ENCODE measurements around the gene BAX.

Gene BAX

DNA sequence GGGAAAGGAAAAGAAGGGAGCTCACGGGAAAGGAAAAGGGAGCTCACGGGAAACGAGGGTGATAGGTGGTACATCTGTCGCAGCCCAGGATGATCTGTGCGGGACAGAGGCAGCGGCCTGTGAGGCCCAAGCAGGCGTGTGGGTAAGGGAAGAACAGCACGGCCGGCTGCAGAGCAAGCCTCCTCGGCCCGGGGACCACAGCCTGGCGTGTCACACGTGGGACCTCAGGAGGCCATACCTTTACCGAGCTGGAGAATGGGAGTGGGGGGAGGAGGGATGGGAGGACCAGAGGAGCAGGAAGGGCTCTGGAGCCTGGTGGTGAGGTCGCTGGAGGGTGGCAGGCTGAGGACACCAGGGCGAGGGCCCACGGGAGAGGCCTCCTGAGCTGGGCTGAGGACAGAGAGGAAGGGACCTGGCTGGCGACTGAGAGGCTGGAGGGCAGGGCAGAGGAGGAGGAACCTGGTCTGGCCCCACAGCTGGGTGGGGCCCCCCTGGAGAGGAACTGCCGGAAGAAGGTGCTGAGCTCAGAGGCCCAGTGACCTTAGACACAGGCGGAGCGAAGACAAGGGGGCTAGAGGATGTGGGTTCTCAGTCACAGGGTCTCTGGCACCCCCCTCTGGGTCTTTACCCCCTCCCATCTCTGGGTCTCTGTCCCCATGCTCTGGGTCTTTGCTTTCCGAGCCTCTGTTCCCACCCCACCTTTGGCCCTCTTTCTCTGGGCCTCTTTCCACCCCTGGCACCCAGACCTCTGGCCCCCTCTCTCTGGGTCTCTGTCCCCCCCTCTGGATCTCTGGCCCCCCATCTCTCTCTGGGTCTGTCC lies 7.6 kb downstream of the BAX start:
- DNase-seq (ENCODE audit: low read depth), result no peak

DNA sequence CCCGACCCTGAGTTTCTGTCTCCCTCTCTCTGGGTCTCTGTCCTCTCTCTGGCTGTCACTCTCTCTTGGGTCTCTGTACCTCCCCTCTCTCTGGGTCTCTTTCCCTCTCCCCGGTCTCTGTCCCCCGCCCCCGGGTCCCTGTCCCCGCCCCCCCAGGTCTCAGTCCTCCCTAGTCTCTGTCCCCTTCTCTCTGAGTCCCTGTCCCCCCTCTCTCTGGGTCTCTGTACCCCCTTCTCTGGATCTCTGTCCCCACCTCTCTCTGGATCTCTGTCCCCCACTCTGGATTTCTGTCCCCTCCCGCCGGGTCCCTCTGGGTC lies 8.1 kb downstream of the BAX start:
- DNase-seq (ENCODE audit: low read depth), result no peak

DNA sequence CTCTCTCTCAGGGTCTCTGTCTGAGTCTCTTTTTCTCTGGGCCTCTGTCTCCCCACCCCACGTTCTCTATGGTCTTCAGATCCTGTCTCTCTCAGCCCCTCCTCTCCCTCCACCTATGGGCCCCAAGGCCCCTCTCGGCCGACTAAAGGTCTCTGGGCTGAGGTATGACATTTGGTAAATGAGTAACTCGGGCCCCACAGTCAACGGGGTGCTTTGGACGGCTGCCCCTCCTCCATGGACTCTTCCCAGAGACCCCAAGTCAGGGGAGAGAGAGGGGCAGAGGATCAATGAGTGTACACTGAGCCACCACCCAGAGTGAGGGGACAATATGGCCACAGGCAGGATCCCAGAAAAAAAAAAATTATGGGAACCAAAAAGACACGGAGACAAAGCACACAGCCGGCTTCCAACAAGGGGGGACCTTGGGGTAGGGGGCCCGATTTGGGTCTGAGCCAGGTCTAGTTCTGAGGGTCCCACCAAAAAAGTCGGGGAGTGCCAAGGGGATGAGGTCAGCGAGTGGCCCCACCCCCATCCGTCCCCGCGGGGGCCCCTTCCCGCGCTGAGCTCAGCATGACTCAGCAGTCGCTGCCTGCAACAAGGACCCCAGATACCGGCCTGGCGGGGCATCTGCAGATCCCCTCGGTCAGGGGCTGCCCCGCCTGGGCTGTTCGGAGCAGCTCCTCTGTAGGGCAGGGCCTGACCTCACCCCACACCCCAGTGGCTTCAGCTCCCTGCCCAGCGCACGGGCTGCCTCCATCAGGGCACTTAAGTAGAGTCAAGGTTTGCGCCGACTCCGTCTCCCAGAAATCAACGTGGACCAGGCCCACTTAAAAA lies 8.9 kb downstream of the BAX start:
- DNase-seq (ENCODE audit: low read depth), result peak; percentile 33

DNA sequence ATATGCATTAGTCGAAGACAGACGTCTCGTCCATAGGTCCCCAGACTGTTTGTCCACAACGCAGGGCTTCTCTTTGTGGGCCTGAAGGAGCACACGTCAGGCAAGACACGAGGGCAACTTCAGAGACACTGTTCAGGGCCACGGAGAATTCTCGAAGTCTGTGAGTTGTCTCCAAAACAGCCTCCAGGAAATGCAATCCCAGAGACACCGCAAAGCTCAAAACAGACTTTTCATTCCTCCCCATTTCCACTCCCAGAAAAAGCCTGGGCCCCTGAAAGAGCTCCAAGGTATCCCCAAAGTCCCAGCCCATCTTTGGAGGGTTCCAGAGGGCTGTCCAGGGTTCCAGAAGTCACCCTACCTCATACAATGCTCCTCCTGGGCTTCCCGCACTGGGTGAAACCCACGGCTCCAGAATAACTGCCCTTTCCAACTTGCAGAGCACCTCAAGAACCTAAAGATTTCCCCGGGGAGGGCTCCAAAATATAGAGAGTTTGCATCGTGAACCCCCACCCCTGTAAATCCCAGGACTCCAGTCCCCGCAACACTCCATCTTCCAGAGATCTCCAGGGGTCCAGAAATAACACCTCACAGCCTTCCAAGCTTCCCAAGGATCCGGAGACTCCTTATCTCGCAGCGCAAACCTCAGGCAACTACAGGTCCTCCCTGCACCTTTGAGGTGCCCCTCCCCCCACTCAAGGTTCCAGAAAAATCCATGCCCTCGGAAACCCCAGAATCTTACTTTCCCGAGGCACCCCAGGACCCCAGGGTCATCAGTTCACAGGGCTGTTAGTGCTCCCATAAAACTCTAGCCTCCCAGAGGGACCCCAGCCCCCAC lies 9.7 kb downstream of the BAX start:
- DNase-seq (ENCODE audit: low read depth), result no peak

DNA sequence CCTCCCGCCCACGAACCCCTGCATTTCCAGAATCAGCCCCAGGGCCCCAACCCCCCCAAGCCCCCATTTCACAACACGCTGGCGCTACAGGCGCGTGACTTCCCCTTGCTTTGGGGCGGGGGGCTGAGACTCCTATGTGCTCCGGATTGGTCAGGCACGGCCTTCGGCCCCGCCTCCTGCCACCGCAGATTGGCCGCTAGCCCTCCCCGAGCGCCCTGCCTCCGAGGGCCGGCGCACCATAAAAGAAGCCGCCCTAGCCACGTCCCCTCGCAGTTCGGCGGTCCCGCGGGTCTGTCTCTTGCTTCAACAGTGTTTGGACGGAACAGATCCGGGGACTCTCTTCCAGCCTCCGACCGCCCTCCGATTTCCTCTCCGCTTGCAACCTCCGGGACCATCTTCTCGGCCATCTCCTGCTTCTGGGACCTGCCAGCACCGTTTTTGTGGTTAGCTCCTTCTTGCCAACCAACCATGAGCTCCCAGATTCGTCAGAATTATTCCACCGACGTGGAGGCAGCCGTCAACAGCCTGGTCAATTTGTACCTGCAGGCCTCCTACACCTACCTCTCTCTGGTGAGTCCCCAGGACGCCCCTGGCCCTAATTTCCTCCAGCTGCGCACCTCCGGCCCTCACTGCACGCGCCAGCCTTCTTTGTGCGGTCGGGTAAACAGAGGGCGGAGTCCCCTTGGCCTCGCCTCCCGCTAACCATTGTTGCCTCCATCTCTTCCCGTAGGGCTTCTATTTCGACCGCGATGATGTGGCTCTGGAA lies 10.5 kb downstream of the BAX start, which contains the start of gene FTL:
Gene FTL, plus strand, starts transcription at position 270 of the 766 bp plus-strand sequence. Its CDS starts 199 bp downstream, at position 469.
- DNase-seq (ENCODE audit: low read depth), result peak; percentile 76

DNA sequence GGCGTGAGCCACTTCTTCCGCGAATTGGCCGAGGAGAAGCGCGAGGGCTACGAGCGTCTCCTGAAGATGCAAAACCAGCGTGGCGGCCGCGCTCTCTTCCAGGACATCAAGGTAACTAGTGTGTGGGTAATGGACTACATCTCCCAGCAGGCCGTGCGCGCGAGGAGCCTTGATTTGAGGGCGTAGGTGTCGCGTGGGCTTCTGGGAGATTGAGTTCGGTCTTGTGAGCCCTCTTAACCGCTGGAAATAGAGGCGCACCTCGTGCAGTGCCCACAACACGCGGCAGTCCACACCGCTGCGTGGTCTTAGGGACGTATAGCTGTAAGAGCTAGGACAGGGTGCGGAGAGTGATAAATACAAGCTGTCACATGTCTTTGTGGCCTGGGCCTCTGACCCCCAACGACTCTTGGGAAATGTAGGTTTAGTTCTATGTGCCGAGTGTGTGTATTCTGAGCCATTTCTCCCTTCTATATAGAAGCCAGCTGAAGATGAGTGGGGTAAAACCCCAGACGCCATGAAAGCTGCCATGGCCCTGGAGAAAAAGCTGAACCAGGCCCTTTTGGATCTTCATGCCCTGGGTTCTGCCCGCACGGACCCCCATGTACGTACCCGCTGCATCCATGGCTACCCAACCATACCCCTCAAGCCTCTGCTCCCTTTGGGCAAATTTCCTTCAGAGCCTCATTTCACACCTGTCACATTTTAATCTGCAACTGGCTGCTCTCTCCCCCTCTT lies 11.3 kb downstream of the BAX start:
- peak; percentile 83 for DNase-seq (ENCODE audit: low read depth)

DNA sequence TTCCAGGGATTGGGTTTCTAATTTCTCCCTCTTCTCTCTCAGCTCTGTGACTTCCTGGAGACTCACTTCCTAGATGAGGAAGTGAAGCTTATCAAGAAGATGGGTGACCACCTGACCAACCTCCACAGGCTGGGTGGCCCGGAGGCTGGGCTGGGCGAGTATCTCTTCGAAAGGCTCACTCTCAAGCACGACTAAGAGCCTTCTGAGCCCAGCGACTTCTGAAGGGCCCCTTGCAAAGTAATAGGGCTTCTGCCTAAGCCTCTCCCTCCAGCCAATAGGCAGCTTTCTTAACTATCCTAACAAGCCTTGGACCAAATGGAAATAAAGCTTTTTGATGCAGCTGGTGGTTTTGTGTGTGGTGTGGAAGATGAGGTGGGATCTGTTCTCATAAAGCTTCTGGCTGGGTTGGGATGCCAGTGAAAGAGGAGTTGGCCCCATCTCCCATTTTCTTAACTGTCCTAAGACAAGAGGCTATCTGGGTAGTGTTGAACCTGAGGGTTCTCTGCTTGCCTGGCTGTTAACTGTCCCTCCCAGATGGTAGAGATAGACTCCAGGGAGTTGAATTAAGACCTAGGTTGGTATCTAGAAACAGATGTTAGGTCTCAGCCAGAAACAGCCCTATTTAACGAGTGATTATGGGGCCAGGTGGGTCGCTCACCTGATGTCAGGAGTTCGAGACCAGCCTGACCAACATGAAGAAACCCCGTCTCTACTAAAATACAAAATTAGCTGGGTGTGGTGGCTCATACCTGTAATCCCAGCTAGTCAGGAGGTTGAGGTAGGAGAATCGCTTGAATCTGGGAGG lies 12.1 kb downstream of the BAX start:
- no peak for DNase-seq (ENCODE audit: low read depth)

DNA sequence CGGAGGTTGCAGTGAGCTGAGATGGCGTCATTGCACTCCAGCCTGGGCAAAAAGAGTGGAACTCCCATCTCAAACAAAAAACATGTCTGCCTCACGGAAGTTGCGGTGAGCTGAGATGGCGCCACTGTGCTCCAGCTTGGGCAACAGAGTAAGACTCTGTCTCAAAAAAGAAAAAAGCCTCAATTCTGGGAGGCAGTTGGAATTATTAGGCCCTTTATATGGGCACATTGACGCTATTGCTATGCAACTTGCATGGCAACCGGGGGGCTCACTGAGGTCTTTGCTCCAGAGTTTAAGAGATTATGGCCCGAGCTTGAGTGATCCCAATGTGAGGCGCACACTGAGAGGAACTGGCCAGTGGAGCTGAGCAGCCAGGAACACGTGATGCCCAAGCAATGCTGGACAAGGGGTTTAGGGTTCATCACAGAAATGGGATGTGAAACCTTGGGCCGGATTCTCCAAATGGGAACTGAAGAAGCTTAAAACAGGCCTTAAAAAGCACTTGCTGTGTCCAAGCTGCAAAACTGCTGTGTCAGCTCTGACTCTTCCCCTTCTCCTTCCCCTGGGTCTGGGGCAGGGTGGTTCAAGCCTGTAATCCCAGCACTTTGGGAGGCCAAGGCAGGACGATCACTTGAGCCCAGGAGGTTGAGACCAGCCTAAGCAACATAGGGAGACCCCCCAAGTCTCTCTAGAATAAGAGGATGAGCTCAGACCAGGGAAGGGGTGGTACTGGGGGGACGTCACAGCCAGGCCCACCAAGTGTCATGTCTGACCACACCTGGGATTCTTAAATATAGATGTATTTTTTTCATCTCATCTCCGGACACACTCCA lies 12.9 kb downstream of the BAX start:
- DNase-seq (ENCODE audit: low read depth), result no peak

DNA sequence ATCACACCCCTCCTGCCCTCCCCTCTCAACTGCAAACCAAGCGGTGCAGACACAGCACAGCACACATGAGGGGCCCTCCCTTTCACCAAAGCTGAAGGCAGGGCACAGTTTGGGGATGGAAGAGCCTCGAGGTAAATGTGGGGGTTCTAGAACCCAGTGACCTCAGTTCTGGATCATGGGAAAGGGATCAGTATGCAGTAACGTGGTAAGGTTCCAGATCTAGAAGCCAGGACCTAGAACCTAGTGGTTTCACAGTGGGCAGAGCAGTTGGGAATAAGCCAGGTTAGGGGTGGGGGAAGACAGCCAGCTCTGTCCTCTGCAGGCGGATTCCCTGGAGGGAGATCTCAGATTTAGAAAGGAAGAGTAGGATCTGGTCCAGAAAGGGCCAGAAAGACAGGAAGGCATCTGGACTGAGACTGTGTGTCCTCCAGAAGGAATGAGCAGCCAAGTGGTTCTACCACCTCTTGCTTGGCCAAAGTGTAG lies 13.5 kb downstream of the BAX start:
- DNase-seq (ENCODE audit: low read depth), result no peak

DNA sequence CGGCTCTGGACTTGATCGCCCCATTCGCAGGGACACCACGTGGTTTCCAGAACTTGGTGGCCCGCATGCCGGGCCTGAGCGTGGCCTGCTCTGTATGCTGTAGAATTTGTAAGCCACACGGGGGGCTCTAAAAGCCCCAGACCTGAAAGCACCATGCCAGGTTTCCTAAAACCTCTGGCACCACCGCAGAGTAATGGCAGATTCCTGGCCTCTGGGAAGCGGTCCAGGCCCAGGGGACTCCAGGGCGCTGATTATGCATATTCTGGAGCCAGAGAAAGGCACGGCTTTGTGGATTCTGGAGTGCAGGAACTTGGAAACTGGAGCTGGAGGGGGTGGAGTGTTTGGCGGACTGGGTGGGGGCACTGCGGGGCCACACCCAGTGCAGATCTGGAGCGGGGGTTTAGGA lies 14.1 kb downstream of the BAX start:
- DNase-seq (ENCODE audit: low read depth), result no peak

DNA sequence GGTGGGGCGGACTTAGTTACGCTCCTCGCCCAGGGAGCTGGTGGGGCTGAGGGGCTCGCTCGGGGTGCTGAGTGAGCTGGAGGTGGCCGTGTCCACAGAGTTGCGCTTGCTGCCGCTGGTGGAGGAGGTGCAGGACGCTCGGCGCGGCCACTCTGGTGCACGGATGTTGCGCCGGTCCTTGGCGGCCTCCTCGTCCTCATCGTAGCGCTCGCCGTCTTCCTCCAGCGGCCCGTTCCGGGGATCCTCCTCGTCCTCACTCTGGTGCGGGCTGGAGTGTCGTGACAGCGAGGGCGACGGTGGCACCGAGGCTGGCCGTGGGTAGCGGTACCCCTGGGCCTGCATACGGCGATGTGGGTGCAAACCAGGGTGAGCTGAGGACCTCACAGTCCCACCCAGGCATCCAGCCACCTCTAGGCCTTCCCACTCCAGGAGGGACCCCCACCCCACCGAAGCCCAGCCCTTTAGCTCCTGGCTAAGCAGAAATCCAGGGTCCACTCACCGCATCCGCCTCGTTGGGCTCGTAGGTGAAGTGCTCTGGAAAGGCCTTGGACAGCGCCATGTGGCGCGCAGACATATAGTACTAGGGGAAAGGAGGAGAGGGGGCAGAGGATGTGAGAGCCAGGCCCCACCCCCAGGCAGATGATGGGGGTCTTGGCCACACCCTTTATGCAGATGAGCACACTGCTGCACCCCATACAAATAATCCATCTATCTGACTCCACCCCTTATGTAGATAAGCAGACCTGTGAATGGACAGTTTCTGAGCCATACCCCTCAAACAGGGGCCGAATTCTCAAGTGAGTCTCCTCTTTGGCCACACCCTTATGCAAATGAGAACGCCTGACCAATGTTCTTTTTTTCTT lies 14.8 kb downstream of the BAX start:
- no peak for DNase-seq (ENCODE audit: low read depth)

DNA sequence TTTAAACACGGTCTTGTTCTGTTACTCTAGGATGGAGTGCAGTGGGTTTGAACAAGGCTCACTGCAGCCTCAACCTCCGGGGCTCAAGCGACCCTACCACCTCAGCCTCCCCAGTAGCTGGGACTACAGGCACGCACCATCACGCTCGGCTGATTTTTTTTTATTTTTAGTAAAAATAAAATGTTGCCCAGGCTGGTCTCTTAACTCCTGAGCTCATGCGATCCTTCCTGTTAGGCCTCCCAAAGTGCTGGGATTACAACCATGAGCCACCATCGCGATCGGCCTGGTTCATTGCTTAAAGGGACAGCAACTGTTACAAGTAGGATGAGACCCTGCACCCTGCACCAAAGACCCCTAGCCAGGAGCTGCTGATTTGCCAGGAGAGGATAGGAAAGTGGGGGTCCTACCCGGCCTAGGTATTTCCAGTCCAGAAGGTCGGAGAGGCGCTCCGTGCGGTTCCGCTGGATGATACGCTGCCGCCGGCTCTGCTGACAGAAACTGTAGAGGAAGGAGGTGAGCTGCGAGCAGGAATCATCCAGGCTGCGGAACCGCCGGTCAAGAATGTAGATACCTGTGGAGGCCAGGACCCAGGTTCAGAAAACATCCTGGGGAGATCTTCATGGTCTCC lies 15.6 kb downstream of the BAX start:
- no peak for DNase-seq (ENCODE audit: low read depth)

DNA sequence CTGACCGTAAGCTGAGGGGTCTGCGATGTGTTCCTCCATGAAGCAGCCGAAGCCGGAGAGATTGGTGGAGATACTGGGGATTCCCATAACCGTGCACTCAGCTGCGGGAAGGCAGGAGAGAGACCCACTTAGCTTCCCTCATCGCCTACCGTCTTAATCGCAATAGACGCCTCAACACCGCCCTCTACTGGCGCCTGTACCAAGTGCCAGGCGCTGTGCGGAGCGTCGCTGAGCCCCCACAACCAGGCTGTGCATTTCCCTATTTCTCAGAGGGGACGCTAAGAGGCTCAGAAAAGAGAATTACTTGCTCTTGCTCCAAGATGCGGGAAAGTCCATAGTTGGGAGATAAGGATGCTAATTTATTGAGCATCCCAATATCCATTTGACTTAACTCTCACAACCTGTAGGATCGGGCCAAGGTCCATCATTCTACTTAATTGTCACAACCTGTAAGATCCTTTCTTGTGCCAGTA lies 16.3 kb downstream of the BAX start:
- peak; percentile 70 for DNase-seq (ENCODE audit: low read depth)

DNA sequence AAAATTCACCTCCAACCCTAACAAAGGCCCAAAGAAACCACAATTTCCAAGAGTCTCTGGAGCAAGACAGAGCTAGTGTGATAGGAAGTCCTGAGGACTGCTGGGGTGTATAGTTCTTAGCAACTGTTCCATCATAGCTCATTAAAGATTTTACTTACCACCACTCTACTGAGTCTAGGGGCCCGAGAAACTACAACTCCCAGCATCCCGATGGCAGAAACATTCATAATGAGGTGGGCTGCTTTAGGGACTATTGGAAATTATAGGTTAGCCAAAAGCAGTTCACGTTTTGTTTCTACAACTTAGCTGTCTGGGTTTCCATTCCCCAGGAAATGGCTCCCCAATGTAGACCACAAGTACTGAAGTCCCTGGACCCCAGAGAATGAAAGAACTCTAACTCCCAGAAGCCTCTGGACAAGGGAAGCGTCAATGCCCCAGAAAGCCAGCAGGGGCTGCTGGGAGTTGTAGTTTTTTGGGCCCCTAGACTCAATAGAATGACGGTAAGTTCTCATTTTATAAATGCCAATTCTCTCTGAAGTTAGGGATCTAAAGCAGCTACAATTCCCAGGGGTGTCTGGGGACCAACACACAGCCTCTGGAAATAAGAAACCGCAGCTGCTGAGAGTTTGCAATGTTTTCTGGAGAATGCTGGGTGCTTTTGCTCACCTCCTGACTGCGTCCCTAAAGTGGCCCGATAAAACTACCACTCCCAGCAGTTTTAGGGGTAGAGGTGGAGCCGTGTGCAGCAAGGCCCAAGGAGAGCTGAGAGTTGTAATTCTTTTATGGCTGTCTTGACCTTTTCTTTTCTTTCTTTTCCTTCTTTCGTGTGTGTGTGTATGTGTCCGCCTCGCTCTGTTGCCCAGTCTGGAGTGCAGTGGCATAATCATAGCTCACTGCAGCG lies 21.5 kb downstream of the BAX start:
- DNase-seq (ENCODE audit: low read depth), result no peak

DNA sequence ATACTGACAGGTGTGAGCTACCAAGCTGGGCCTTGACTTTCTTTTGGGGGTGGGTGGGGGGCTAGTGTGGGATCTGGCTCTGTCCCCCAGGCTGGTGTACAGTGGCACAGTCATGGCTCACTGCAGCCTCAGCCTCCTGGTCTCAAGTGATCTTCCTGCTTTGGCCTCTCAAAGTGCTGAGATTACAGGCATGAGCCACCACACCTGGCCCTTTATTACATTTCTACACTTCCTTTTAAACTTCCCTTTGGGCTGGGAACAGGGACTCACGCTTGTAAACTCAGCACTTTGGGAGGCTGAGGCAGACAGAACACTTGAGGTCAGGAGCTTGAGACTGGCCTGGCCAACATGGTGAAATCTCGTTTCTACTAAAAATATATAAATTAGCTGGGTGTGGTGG lies 22.4 kb downstream of the BAX start:
- DNase-seq (ENCODE audit: low read depth), result no peak

DNA sequence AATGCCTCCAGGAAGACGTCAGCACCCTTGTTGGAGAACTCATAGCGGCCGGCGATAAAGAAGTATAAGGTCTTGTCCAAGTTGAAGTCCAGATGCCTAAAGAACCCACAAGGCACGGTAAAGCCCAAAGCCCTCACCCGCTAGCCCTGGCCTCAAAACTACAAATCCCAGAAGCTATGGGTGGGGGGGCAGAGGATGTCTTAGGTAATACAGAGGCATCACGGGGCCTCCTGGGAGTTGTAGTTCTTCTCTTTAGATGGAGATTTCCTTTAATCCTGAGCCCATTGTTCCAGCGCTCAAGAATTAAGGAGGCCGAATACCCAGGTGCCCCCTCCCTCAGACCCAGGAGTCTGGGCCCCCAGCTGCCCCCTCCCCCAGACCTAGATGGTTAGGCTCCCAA lies 27.6 kb downstream of the BAX start:
- no peak for DNase-seq (ENCODE audit: low read depth)
